Measurements from ENCODE around the gene NEK7. TPM values are rescaled to one million over a fixed set of nuclear protein-coding genes. Genes with fewer than 3 reads are reported as not detected.

The NEK7 gene
- total and polyA plus RNA-seq, 9 of the 15 experiments (the other 6 are each of a cell fraction or from before 2014, with no cell fraction given): 8.5 to 37.3 (median 27.7) TPM

- TF ChIP-seq ZC3H4 (CRISPR knock-in tag; IDR thresholded peaks at IDR 0.05; ENCODE audit: borderline replicate concordance): no peak
- no peak for TF ChIP-seq NR1H2 (CRISPR knock-in tag; IDR thresholded peaks at IDR 0.05)
- TF ChIP-seq HCFC1 (IDR thresholded peaks at IDR 0.05; ENCODE audit: low read depth, low read length): no peak
- TF ChIP-seq CREBBP (IDR thresholded peaks at IDR 0.05; ENCODE audit: low read depth, low read length): no peak
- peak; percentile 43 for TF ChIP-seq SP1 (CRISPR knock-in tag; IDR thresholded peaks at IDR 0.05)
- TF ChIP-seq PRDM10 (IDR thresholded peaks at IDR 0.05; ENCODE audit: partially characterized antibody): peak; percentile 51
- TF ChIP-seq FOSL1 (tag; conservative IDR thresholded peaks at IDR 0.05): peak; percentile 25; the same call in 1 of the 2 replicates
- no peak for TF ChIP-seq ETS1 (conservative IDR thresholded peaks at IDR 0.05; ENCODE audit: control insufficient read depth, low read depth, low read length)
- no peak for TF ChIP-seq SMARCA5 (IDR thresholded peaks at IDR 0.05)
- peak; percentile 45; the same call in 1 of the 2 replicates for TF ChIP-seq ZNF24 (IDR thresholded peaks at IDR 0.05)
- TF ChIP-seq ZFPM2 (CRISPR knock-in tag; IDR thresholded peaks at IDR 0.05): no peak
- TF ChIP-seq CGGBP1 (CRISPR knock-in tag; IDR thresholded peaks at IDR 0.05): no peak; the same call in 1 of the 2 replicates
- TF ChIP-seq YY1 (IDR thresholded peaks at IDR 0.05; ENCODE audit: borderline replicate concordance in 1 of 3, control insufficient read depth in 1 of 3, extremely low read depth in 1 of 3, insufficient read depth in 3 of 3, insufficient read length in 1 of 3, insufficient replicate concordance in 2 of 3, low read depth in 1 of 3, low read length in 2 of 3): peak in 2 of 3 experiments; percentile 54 to 81
- no peak; the same call in 1 of the 2 replicates for TF ChIP-seq ZNF12 (CRISPR knock-in tag; IDR thresholded peaks at IDR 0.05)
- TF ChIP-seq NCOA2 (IDR thresholded peaks at IDR 0.05; ENCODE audit: partially characterized antibody in 2 of 2): no peak
- no peak for TF ChIP-seq TSHZ1 (CRISPR knock-in tag; IDR thresholded peaks at IDR 0.05)
- TF ChIP-seq SMAD3 (CRISPR knock-in tag; conservative IDR thresholded peaks at IDR 0.05): no peak
- no peak for TF ChIP-seq NR2C2 (CRISPR knock-in tag; IDR thresholded peaks at IDR 0.05)
- no peak for TF ChIP-seq NR2C2 (tag; IDR thresholded peaks at IDR 0.05)
These were observed 2.2 kb downstream of the NEK7 start (continued) for GRCh38 chr1:198158735-198159589.
